Embryonic facial prominence (tissue), 1 donor: ENCODE measurements around the gene GRB2.
"Not testable (repeated sequence)": the region's sequence is repeated elsewhere in the genome, so short reads cannot be mapped to it uniquely, and the experiment has no call there.

Experiments used
- DNase-seq: peaks from one replicate; pipeline ENCODE4 v3.0.0-alpha.2; 2016; ENCODE audit errors: extremely low spot score

Gene GRB2

GRCh38 chr17:75387771-75388170 lies 17.7 kb downstream of the GRB2 start:
- no peak for DNase-seq

- DNase-seq, result no peak
These were observed 19.0 kb downstream of the GRB2 start for GRCh38 chr17:75386430-75386829.

- no peak for DNase-seq
These were observed 20.7 kb downstream of the GRB2 start for GRCh38 chr17:75384751-75385150.

GRCh38 chr17:75383842-75384195 lies 21.7 kb downstream of the GRB2 start:
- no peak for DNase-seq

- no peak for DNase-seq
These were observed 24.7 kb downstream of the GRB2 start for GRCh38 chr17:75380750-75381149.

GRCh38 chr17:75380315-75380714 lies 25.2 kb downstream of the GRB2 start:
- no peak for DNase-seq

GRCh38 chr17:75379426-75379825 lies 26.1 kb downstream of the GRB2 start:
- DNase-seq, result not testable (repeated sequence)

- no peak for DNase-seq
These were observed 32.2 kb downstream of the GRB2 start for GRCh38 chr17:75373280-75373679.

GRCh38 chr17:75371981-75372380 lies 33.5 kb downstream of the GRB2 start:
- DNase-seq, result no peak

- DNase-seq, result no peak
These were observed 34.1 kb downstream of the GRB2 start for GRCh38 chr17:75371339-75371738.

- no peak for DNase-seq
These were observed 35.1 kb downstream of the GRB2 start for GRCh38 chr17:75370286-75370915.

GRCh38 chr17:75367838-75368789 lies 37.4 kb downstream of the GRB2 start:
- DNase-seq, result not testable (repeated sequence)

GRCh38 chr17:75367312-75367711 lies 38.2 kb downstream of the GRB2 start:
- no peak for DNase-seq

- DNase-seq, result no peak
These were observed 39.0 kb downstream of the GRB2 start for GRCh38 chr17:75366432-75366831.

GRCh38 chr17:75365931-75366275 lies 39.6 kb downstream of the GRB2 start:
- DNase-seq, result no peak

GRCh38 chr17:75365009-75365930 lies 40.2 kb downstream of the GRB2 start:
- DNase-seq, result no peak

GRCh38 chr17:75364078-75364477 lies 41.4 kb downstream of the GRB2 start:
- DNase-seq, result no peak

- DNase-seq, result no peak
These were observed 43.5 kb downstream of the GRB2 start for GRCh38 chr17:75361996-75362395.

- DNase-seq, result no peak
These were observed 44.1 kb downstream of the GRB2 start for GRCh38 chr17:75361344-75361743.

GRCh38 chr17:75356260-75356937 lies 49.1 kb downstream of the GRB2 start:
- DNase-seq, result no peak

- no peak for DNase-seq
These were observed 52.3 kb downstream of the GRB2 start for GRCh38 chr17:75353176-75353575.
